ENCODE measurements around the gene RAB40AL.

Gene RAB40AL

GRCh38 chrX:102983205-102983604, 46.1 kb downstream of the RAB40AL start:
- DNase-seq = no peak

- peak; percentile 98 for DNase-seq
These were observed 48.1 kb downstream of the RAB40AL start for GRCh38 chrX:102985192-102985591.
